IPS DF 6.9 (cell line): Measurements from ENCODE around the gene FARS2.

ENCODE experiments used
- DNase-seq: peaks from one replicate; pipeline ENCODE4 v3.0.0-alpha.2; 2013; ENCODE audit warnings: low read depth, low spot score
- H3K27ac ChIP-seq: one replicate; pipeline ENCODE4 v1.5.1; 2013; ENCODE audit warnings: low read length, control low read depth
- H3K27me3 ChIP-seq: 2 replicates; pipeline ENCODE4 v1.6.1; 2013; ENCODE audit warnings: mild to moderate bottlenecking, low read length; ENCODE audit not compliant: control insufficient read depth, insufficient read depth
- H3K36me3 ChIP-seq: 2 replicates; pipeline ENCODE4 v1.6.1; 2013; ENCODE audit warnings: low read length; ENCODE audit not compliant: control insufficient read depth, insufficient read depth
- H3K4me1 ChIP-seq: 2 replicates; pipeline ENCODE4 v1.6.1; 2013; ENCODE audit warnings: low read length; ENCODE audit not compliant: control insufficient read depth, insufficient read depth
- H3K4me3 ChIP-seq: 2 replicates; pipeline ENCODE4 v1.5.1; 2013; ENCODE audit warnings: mild to moderate bottlenecking, low read length
- H3K9me3 ChIP-seq: 2 replicates; pipeline ENCODE4 v1.6.1; 2013; ENCODE audit warnings: low read length, inconsistent platforms; ENCODE audit not compliant: control insufficient read depth, insufficient read depth
- WGBS: extraction: QIAGEN DNeasy Blood & Tissue Kit; methylation state at CpG from one replicate; pipeline ENCODE4 v1.1.7; 2013; ENCODE audit warnings: mixed read lengths, missing lambda C conversion rate; ENCODE audit not compliant: insufficient read length, insufficient coverage; 5-methylcytosine and 5-hydroxymethylcytosine counted together

FARS2 gene

DNA sequence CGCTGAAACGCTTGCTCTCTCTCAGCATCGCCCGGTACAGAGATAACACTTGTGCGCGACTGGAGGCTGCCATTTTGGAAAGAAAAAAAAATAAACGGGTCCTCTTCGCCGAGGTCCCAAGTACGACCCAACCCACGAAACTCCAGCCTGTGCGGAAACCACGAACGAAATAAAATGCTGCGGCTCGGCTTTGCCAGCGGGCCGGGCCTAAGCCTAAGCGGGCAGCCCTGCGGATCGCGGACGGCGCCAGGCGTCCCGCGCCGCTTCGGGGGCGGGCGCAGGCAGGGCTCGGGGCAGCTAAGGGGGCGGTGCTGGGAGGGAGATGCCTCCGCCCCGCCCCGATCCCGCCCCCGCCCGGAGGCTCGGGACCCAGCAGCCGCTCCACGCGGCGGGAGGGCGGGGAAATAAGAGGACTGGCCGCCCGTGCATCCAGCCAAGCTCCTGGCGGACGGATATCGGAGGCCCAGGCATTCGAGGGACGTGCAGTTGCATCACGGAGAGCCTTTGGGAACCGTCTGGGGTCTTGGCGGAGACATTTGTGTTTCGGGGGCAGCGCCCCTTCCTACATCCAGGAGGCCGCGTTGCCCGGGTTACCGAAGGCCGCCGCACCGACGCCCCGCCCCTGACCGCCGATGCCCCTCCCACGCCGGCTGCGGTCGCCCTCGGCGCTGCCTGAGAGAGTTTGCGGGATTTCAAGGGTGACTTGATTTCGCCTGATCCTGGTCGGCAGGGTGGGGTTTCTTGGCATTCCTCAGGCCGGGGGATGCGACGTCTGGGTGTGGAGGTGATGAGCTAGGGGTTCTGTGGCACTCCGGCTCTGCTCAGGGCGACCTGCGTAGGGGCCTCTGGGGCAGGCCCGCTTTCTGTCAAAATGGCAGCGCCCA, at the start of gene FARS2, which contains the start of gene LYRM4:
Gene FARS2, plus strand, starts transcription at position 853 of the 884 bp plus-strand sequence.
Gene LYRM4, minus strand, starts transcription at position 290 of the 884 bp plus-strand sequence. Its CDS starts 217 bp downstream, at position 73.
- DNase-seq, result peak; percentile 55
- no peaks in the 10 kb centered on the region for H3K4me1 ChIP-seq
- no peaks in the 10 kb centered on the region for H3K27me3 ChIP-seq
- H3K27ac ChIP-seq, result no peak within 1 kb of the TSS
- H3K36me3 ChIP-seq, result no peaks in the 10 kb centered on the region
- no peaks in the 10 kb centered on the region for H3K9me3 ChIP-seq
- H3K4me3 ChIP-seq, result peak within 1 kb of the TSS; percentile 76
- no CpG with 5 or more reads among the region's 85 CpGs for WGBS

DNA sequence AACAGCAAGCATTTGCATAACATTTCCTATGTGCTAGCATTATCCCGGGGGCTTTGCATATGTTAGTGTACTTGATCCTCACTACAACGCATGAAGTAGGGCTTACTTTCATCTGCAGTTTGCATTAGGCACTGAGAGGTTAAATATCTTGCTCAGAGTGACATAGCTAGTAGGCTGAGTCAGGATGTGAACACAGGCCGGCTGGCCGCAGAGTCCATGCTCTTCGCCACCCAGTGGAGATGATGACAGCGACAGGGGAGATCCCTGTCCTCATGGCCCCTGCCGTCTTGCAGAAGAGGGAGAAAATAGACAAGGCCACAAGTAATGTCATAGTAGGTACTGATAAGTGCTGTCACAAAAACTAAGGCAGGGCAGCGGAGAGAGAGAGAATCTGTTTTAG, 47.5 kb upstream of the FARS2 start:
- no peaks in the 10 kb centered on the region for H3K27me3 ChIP-seq
- no peaks in the 10 kb centered on the region for H3K4me1 ChIP-seq
- WGBS, result no CpG with 5 or more reads among the region's 8 CpGs
- no peak overlapping the region for H3K27ac ChIP-seq
- DNase-seq, result no peak
- H3K4me3 ChIP-seq, result no peak overlapping the region
- no peaks in the 10 kb centered on the region for H3K36me3 ChIP-seq
- no peaks in the 10 kb centered on the region for H3K9me3 ChIP-seq

DNA sequence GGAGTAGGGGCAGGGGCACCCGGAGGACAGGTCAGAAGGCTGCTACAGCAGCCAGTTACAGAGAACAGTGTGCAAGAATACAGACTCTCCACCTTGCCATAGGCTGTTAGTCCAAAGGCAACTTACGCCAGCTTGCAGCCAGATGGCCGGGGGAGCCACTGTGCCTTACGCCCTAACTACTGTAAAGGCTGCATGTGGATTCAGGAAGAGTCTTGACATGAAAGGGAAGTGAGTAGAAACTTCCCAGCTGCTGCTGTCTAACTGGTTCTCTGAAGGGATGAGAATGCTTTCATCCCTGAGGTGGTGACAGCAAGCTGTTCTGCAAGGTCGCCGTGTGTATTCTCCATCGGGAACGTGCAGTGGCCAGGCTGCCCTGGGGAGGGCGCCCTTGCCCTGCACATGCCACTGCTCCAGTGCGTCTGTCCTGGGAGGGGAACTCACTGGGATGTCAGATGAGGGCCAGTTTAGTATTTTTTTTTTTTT, 46.7 kb upstream of the FARS2 start:
- WGBS, result no CpG with 5 or more reads among the region's 10 CpGs
- peak; percentile 25 for DNase-seq
- H3K27me3 ChIP-seq, result no peaks in the 10 kb centered on the region
- no peak overlapping the region for H3K4me3 ChIP-seq
- no peaks in the 10 kb centered on the region for H3K4me1 ChIP-seq
- H3K9me3 ChIP-seq, result no peaks in the 10 kb centered on the region
- no peak overlapping the region for H3K27ac ChIP-seq
- H3K36me3 ChIP-seq, result no peaks in the 10 kb centered on the region

DNA sequence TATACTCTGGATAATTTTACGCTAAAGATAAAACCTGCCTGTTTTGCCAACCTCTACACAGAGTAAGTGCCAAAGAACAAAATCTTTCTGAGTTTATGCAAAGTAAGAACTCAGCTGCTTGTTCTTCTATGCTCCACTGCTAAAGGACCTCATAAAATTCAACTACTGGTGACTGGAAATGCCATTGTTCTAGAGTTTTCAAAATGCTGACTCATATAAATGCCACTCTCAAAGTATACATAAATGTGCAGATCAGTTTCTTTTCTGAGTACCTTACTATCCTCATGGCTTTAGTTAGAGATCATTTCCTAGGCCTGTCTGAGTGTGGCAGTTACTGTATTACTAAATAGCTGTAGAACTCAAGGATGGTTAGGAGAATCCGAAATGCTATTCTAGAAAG, 46.2 kb upstream of the FARS2 start:
- no peaks in the 10 kb centered on the region for H3K27me3 ChIP-seq
- H3K9me3 ChIP-seq, result no peaks in the 10 kb centered on the region
- H3K36me3 ChIP-seq, result no peaks in the 10 kb centered on the region
- H3K4me3 ChIP-seq, result no peak overlapping the region
- no peaks in the 10 kb centered on the region for H3K4me1 ChIP-seq
- no CpG with 5 or more reads among the region's 2 CpGs for WGBS
- no peak for DNase-seq
- H3K27ac ChIP-seq, result no peak overlapping the region

DNA sequence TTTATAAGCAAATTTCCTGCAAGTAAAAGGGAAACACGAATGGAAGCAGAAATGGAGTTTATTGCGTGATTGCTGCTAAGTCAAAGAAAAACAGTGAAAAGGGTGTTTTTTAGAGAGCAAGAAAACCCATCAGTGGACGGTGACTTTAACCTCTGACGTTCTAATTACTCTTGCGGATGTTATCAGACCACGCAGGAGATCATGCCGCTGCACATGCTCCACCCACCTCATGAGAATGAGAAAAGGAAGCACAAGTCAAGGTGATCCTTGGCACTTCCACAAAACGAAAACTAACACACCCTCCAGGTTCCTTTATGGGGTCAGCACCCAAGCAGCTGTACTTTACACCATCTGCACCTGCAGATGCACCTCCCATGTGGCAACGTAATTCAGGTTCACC, 45.5 kb upstream of the FARS2 start:
- Histone ChIP-seq H3K9me3 (no peaks in the 10 kb centered on the region), H3K4me1 (no peaks in the 10 kb centered on the region), H3K27ac (no peak overlapping the region), H3K36me3 (no peaks in the 10 kb centered on the region), H3K4me3 (no peak overlapping the region), H3K27me3 (no peaks in the 10 kb centered on the region)
- WGBS, result no CpG with 5 or more reads among the region's 9 CpGs
- no peak for DNase-seq

DNA sequence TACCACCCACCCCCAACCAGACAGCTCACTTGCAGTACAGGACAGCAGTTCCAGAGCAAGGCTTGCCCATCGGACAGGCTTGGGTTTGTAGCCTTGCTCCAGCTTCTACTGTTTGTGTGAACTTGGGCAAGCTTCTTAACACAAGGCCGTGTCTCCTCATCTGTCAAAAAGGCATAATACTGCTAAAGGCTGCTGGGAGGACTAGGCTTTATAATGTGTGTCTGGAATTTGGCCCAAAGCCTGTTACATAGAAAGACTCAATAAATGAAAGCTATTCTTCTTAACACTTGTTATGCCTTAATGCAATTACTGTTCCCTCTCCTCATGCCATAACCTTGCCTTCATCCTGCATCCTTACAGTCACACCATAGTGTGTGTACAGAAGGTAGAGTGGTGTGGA, 44.0 kb upstream of the FARS2 start:
- H3K4me1 ChIP-seq, result no peaks in the 10 kb centered on the region
- H3K27ac ChIP-seq, result no peak overlapping the region
- H3K27me3 ChIP-seq, result no peaks in the 10 kb centered on the region
- no CpG with 5 or more reads among the region's 2 CpGs for WGBS
- no peak overlapping the region for H3K4me3 ChIP-seq
- no peaks in the 10 kb centered on the region for H3K36me3 ChIP-seq
- H3K9me3 ChIP-seq, result no peaks in the 10 kb centered on the region
- DNase-seq, result no peak

DNA sequence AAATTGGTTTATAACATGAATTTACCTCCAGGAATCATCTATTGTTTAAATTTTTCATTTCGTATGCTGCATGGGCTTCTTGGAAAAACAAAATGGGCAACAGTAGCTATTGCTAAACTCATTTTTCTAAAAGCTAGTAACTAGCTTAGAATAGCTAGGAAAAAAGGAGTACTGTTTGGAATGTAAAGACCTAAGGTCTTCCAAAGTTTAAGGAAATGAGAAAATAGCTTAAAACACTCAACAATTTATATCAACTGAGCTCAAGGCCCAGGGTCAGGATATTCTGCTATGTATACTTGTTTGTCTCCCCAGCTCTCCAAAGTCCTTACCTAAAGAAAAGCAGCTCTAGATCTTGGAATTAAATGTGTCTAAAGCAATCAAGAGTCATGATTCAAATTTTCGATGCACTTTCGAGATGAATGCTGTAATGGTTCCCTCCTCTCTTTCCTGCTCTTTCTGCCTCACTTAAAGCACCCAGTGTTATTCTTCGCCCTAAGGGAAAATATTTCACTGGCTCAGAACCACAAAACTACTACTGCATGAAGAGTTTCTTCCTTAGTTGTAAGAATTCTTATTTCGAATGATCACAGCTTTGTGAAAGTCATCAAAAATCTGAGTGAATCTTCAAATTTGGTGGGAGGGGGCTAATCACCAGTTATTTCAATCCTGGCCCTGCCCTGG, 42.2 kb upstream of the FARS2 start:
- H3K36me3 ChIP-seq, result no peaks in the 10 kb centered on the region
- H3K27ac ChIP-seq, result no peak overlapping the region
- H3K4me1 ChIP-seq, result no peaks in the 10 kb centered on the region
- no CpG with 5 or more reads among the region's 5 CpGs for WGBS
- H3K9me3 ChIP-seq, result no peaks in the 10 kb centered on the region
- H3K4me3 ChIP-seq, result no peak overlapping the region
- H3K27me3 ChIP-seq, result no peaks in the 10 kb centered on the region; the same call in 1 of the 2 replicates
- no peak for DNase-seq

DNA sequence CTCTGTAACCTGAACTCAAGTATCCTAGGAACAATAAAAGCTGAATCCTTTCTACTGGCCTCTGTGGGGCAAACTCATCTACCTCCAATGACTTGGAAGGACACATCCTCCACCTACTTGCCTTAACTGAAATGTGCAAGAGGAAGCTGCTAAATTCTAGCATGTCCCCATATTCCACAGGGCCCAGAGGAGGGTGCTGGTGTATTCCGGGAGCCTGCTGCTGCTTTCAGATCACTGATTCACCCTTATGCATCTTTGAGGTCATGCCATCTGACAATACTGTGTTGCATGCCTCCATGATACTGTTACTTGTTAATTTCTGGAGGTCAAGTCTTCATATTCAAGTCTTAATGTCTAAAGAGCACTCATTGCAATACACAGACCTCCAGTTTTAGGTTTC, 40.9 kb upstream of the FARS2 start:
- no peak for DNase-seq
- H3K9me3 ChIP-seq, result no peaks in the 10 kb centered on the region
- no peaks in the 10 kb centered on the region for H3K4me1 ChIP-seq
- no CpG with 5 or more reads among the region's 1 CpG for WGBS
- no peaks in the 10 kb centered on the region for H3K36me3 ChIP-seq
- H3K4me3 ChIP-seq, result no peak overlapping the region
- no peaks in the 10 kb centered on the region; the same call in 1 of the 2 replicates for H3K27me3 ChIP-seq
- no peak overlapping the region for H3K27ac ChIP-seq

DNA sequence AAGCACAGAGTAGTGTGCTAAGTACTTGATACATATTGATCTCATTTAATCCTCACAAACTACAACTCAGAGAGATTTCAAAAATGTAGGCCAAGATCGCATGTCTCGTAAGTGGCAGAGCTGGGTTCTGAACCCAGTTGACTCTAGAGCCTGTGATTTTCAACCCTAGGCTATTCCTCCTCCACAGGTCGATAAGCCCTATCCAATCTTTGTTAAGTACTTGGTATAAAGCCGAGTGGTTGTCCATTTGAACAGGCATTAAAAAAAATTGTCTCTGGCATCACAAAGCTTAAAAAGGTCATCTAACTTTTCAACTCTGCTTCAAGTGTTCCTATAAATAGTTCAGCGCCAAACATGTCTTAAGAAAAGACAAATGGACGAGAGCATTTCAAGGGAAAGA, 38.0 kb upstream of the FARS2 start:
- 100% methylated on average over 1 of the region's 6 CpGs for WGBS
- DNase-seq, result no peak
- no peaks in the 10 kb centered on the region for H3K36me3 ChIP-seq
- no peaks in the 10 kb centered on the region for H3K4me1 ChIP-seq
- H3K4me3 ChIP-seq, result no peak overlapping the region
- no peak overlapping the region for H3K27ac ChIP-seq
- no peaks in the 10 kb centered on the region for H3K9me3 ChIP-seq
- no peaks in the 10 kb centered on the region; the same call in 1 of the 2 replicates for H3K27me3 ChIP-seq

DNA sequence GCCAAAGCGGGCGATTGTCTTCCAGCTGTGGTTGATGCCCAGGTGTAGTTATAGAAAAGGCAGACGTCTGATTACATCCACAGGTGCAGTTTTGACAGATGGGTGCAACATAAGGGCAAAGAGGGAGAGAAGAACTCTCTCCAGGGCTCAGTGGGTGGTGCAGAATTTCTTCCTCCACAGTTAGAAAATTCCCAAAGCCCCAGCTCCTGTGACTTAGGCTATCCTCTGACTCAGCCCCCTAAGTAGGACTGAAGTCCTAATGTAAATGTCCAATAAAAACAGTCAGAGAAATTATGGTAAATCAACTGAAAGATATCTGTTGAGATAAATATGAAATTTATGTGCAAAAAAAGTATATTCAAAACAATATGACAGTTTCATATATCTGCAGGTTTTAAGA, 32.0 kb upstream of the FARS2 start:
- no CpG with 5 or more reads among the region's 3 CpGs for WGBS
- no peaks in the 10 kb centered on the region for H3K27me3 ChIP-seq
- DNase-seq, result no peak
- H3K36me3 ChIP-seq, result no peaks in the 10 kb centered on the region
- no peak overlapping the region for H3K27ac ChIP-seq
- H3K4me3 ChIP-seq, result no peak overlapping the region
- no peaks in the 10 kb centered on the region for H3K4me1 ChIP-seq
- no peaks in the 10 kb centered on the region for H3K9me3 ChIP-seq
